Measurements from ENCODE around the gene AP3B1.

DNA sequence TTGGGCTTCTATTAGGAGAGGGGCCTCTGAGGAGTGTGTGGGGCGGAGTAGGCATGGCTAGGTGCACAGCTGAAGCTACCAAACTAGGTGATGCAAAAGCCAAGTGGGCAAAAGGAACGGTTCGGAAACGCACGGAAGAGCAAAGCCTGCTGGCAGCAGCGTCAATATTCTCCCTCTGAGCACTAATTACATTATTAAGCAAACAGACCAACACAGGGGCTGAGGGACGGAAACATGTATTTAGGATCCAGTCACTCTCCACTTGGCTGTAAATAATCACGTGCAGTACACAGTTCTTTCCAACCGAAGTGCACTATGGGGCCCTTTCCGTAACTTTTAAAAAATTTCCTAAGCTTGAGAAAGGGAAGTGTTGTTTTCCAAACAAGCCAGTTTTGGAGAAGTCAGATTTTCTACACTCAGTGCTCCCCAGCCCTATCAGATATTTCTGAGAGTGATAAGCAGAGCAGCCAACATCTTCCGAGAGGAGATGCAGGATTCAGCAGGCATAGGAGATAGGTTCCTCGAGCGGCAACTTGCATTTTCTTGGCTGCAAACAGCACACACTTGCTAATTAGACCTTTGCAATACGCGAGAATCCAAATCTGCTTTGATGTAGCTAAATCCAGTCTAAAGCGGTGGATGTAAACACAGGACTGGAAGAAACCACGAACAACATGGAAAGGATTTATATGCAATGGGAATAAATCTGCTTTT lies 301.2 kb downstream of the AP3B1 start:
- TF ChIP-seq, protein P1, sequence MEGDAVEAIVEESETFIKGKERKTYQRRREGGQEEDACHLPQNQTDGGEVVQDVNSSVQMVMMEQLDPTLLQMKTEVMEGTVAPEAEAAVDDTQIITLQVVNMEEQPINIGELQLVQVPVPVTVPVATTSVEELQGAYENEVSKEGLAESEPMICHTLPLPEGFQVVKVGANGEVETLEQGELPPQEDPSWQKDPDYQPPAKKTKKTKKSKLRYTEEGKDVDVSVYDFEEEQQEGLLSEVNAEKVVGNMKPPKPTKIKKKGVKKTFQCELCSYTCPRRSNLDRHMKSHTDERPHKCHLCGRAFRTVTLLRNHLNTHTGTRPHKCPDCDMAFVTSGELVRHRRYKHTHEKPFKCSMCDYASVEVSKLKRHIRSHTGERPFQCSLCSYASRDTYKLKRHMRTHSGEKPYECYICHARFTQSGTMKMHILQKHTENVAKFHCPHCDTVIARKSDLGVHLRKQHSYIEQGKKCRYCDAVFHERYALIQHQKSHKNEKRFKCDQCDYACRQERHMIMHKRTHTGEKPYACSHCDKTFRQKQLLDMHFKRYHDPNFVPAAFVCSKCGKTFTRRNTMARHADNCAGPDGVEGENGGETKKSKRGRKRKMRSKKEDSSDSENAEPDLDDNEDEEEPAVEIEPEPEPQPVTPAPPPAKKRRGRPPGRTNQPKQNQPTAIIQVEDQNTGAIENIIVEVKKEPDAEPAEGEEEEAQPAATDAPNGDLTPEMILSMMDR (conservative IDR thresholded peaks at IDR 0.05; ENCODE audit: low read length) = no peak
- TF ChIP-seq EZH2phosphoT487 (IDR thresholded peaks at IDR 0.05; ENCODE audit: borderline replicate concordance) = no peak
